Measurements from ENCODE around the gene AURKB.

GRCh38 chr17:8187517-8188262 is 22.7 kb downstream of the AURKB start:
- no peak for TF ChIP-seq CTCF (IDR thresholded peaks at IDR 0.05)
- TF ChIP-seq POLR2A (IDR thresholded peaks at IDR 0.05), result no peak

Data from testis (tissue), 2 donors.